ENCODE measurements around the gene AGPAT2. TPM values are rescaled to one million over a fixed set of nuclear protein-coding genes. Genes with fewer than 3 reads are reported as not detected.

Gene AGPAT2
- total RNA-seq, 1 donor, result 30.0 TPM

GRCh38 chr9:136725612-136726011, 38.4 kb upstream of the AGPAT2 start:
- Histone ChIP-seq H3K27ac (ENCODE audit: low read depth, low read length) (peak overlapping the region; percentile 76), H3K36me3 (ENCODE audit: insufficient read depth, low read length) (peaks cover 43% of the 10 kb centered on the region), H3K4me2 (ENCODE audit: insufficient read depth, low read length) (peak overlapping the region; percentile 100), H3K79me2 (ENCODE audit: insufficient read depth, low read length) (peaks cover 55% of the 10 kb centered on the region), H4K20me1 (ENCODE audit: insufficient read depth, low read length) (peaks cover 77% of the 10 kb centered on the region), H3K27me3 (ENCODE audit: insufficient read depth, low read length) (no peaks in the 10 kb centered on the region), H3K4me3 (ENCODE audit: insufficient read depth, low read length) (peak overlapping the region; percentile 99), H3K4me1 (ENCODE audit: insufficient read depth, low read length) (peaks cover 31% of the 10 kb centered on the region), H2AFZ (ENCODE audit: low read length) (no peak overlapping the region), H3K9me3 (ENCODE audit: low read depth, low read length) (no peaks in the 10 kb centered on the region)
- peak; percentile 96 for DNase-seq (ENCODE audit: insufficient read length, low spot score, missing footprints)
- no peak for TF ChIP-seq CTCF (IDR thresholded peaks at IDR 0.05; ENCODE audit: extremely low read depth, low read depth, low read length)

GRCh38 chr9:136724772-136725171, 37.5 kb upstream of the AGPAT2 start:
- no peak for TF ChIP-seq CTCF (IDR thresholded peaks at IDR 0.05; ENCODE audit: extremely low read depth, low read depth, low read length)
- H3K4me1 ChIP-seq (ENCODE audit: insufficient read depth, low read length), result peaks cover 31% of the 10 kb centered on the region
- no peaks in the 10 kb centered on the region for H3K9me3 ChIP-seq (ENCODE audit: low read depth, low read length)
- no peak overlapping the region for H3K4me2 ChIP-seq (ENCODE audit: insufficient read depth, low read length)
- H4K20me1 ChIP-seq (ENCODE audit: insufficient read depth, low read length), result peaks cover 74% of the 10 kb centered on the region
- peak; percentile 29 for DNase-seq (ENCODE audit: insufficient read length, low spot score, missing footprints)
- no peak overlapping the region for H2AFZ ChIP-seq (ENCODE audit: low read length)
- H3K27me3 ChIP-seq (ENCODE audit: insufficient read depth, low read length), result no peaks in the 10 kb centered on the region
- no peak overlapping the region for H3K27ac ChIP-seq (ENCODE audit: low read depth, low read length)
- H3K36me3 ChIP-seq (ENCODE audit: insufficient read depth, low read length), result peaks cover 43% of the 10 kb centered on the region
- no peak overlapping the region for H3K4me3 ChIP-seq (ENCODE audit: insufficient read depth, low read length)
- peaks cover 48% of the 10 kb centered on the region for H3K79me2 ChIP-seq (ENCODE audit: insufficient read depth, low read length)

- Histone ChIP-seq H3K27ac (ENCODE audit: low read depth, low read length) (no peak overlapping the region), H3K4me1 (ENCODE audit: insufficient read depth, low read length) (peaks cover 26% of the 10 kb centered on the region), H3K79me2 (ENCODE audit: insufficient read depth, low read length) (peaks cover 40% of the 10 kb centered on the region), H4K20me1 (ENCODE audit: insufficient read depth, low read length) (peaks cover 67% of the 10 kb centered on the region), H3K36me3 (ENCODE audit: insufficient read depth, low read length) (peaks cover 43% of the 10 kb centered on the region), H2AFZ (ENCODE audit: low read length) (no peak overlapping the region), H3K4me2 (ENCODE audit: insufficient read depth, low read length) (no peak overlapping the region), H3K9me3 (ENCODE audit: low read depth, low read length) (no peaks in the 10 kb centered on the region), H3K4me3 (ENCODE audit: insufficient read depth, low read length) (no peak overlapping the region), H3K27me3 (ENCODE audit: insufficient read depth, low read length) (no peaks in the 10 kb centered on the region)
- TF ChIP-seq CTCF (IDR thresholded peaks at IDR 0.05; ENCODE audit: extremely low read depth, low read depth, low read length), result no peak
- DNase-seq (ENCODE audit: insufficient read length, low spot score, missing footprints), result peak; percentile 71
These were observed 36.7 kb upstream of the AGPAT2 start for GRCh38 chr9:136723989-136724388.

- Histone ChIP-seq H3K4me2 (ENCODE audit: insufficient read depth, low read length) (no peak overlapping the region), H3K79me2 (ENCODE audit: insufficient read depth, low read length) (peaks cover 35% of the 10 kb centered on the region), H3K36me3 (ENCODE audit: insufficient read depth, low read length) (peaks cover 43% of the 10 kb centered on the region), H3K4me1 (ENCODE audit: insufficient read depth, low read length) (peaks cover 25% of the 10 kb centered on the region), H3K9me3 (ENCODE audit: low read depth, low read length) (no peaks in the 10 kb centered on the region), H2AFZ (ENCODE audit: low read length) (no peak overlapping the region), H3K27me3 (ENCODE audit: insufficient read depth, low read length) (no peaks in the 10 kb centered on the region), H3K4me3 (ENCODE audit: insufficient read depth, low read length) (no peak overlapping the region), H3K27ac (ENCODE audit: low read depth, low read length) (no peak overlapping the region), H4K20me1 (ENCODE audit: insufficient read depth, low read length) (peaks cover 66% of the 10 kb centered on the region)
- TF ChIP-seq CTCF (IDR thresholded peaks at IDR 0.05; ENCODE audit: extremely low read depth, low read depth, low read length), result no peak
- DNase-seq (ENCODE audit: insufficient read length, low spot score, missing footprints), result peak; percentile 43
These were observed 36.2 kb upstream of the AGPAT2 start for GRCh38 chr9:136723362-136723976.
